Coronary artery (tissue), 2 donors: Measurements from ENCODE around the gene CDC45.

Source experiments
- DNase-seq: peaks from one replicate; pipeline ENCODE4 v3.0.0-alpha.2; 2017; ENCODE audit warnings: low spot score
- H3K27ac ChIP-seq, 2 donors: fragments of 200-600 bp; sonication (generic); one replicate each; pipeline ENCODE4 v1.5.1; 2016 to 2019
- H3K4me3 ChIP-seq: fragments of 200-600 bp; sonication (generic); 2 replicates; pipeline ENCODE4 v1.5.1; 2016; ENCODE audit warnings: mild to moderate bottlenecking, moderate library complexity
- CTCF ChIP-seq: fragments of 200-600 bp; sonication (generic); IDR thresholded peaks from one replicate; pipeline ENCODE4 v1.5.1; 2019; ENCODE audit warnings: antibody characterized with exemption

The CDC45 gene

GRCh38 chr22:19479355-19480172, at the start of gene CDC45:
TSS of gene CDC45 (plus strand) at chr22:19479920. CDS start at chr22:19479969, 49 bp downstream.
- Histone ChIP-seq H3K4me3 (peak within 1 kb of the TSS; percentile 99), H3K27ac (peak within 1 kb of the TSS; percentile 87 to 92)
- peak; percentile 97 for DNase-seq
- TF ChIP-seq CTCF = no peak

DNA sequence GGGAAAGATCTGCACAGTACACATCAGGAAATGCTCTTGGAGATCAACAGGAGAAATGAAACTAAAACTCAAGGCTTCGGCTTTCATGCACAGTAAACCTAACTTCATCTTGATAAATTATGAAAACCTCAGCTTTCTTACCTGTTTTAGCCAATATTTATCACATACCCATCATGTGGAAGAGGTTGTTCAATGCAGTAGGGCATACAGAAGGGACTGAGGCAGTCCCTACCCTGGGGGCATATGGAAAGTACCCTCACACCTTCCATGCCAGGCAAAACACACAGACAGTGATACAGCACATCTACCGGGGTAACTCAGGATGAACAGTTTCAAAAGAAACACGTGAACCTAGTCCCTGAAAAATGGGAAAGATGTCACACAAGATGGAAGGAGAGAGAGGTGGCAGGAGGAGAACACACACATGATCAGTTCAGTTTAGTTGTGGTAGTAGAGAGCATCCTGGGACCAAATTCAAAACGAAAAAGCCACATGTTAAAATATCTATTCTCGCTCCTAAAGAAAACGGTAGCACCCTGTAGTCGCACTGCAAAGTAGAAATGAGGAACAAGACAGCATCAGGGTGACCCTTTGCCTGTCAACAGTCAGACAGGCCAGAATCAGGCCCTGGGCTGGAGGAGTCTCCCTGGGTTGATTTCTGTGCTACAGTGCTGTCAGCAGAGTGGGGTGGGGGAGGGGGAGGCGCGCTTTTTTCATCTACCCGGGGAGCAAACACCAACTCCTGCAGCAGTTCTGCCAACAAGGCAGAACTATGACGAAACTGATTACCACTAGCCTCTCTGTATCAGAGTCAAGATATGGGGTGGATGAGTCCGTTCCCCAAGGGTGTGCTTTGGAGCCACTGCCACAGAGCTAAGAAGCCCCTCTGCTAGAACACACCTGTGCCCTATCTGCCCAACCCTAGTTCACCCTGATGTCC, 49.5 kb upstream of the CDC45 start:
- TF ChIP-seq CTCF = no peak
- no peak for DNase-seq
- Histone ChIP-seq H3K27ac (no peak overlapping the region), H3K4me3 (peak overlapping the region; percentile 81)

GRCh38 chr22:19430890-19431541, 48.7 kb upstream of the CDC45 start:
- peak overlapping the region in 1 of 2 donors; percentile 95 for H3K27ac ChIP-seq
- H3K4me3 ChIP-seq = peak overlapping the region; percentile 81
- TF ChIP-seq CTCF = no peak
- DNase-seq = no peak

GRCh38 chr22:19431649-19432132, 48.0 kb upstream of the CDC45 start, which contains the start of gene HIRA:
TSS of gene HIRA (minus strand) at chr22:19431733. CDS start at chr22:19431476, 257 bp downstream.
- peak; percentile 85 for DNase-seq
- Histone ChIP-seq H3K27ac (peak within 1 kb of the TSS; percentile 79 to 95), H3K4me3 (peak within 1 kb of the TSS; percentile 81)
- no peak for TF ChIP-seq CTCF

GRCh38 chr22:19432133-19432851, 47.4 kb upstream of the CDC45 start, which contains the start of gene MRPL40:
TSS of gene MRPL40 (plus strand) at chr22:19432545. CDS start at chr22:19432555, 10 bp downstream.
- H3K4me3 ChIP-seq = peak within 1 kb of the TSS; percentile 81
- peak within 1 kb of the TSS; percentile 79 to 95 for H3K27ac ChIP-seq
- DNase-seq = peak; percentile 95
- no peak for TF ChIP-seq CTCF

DNA sequence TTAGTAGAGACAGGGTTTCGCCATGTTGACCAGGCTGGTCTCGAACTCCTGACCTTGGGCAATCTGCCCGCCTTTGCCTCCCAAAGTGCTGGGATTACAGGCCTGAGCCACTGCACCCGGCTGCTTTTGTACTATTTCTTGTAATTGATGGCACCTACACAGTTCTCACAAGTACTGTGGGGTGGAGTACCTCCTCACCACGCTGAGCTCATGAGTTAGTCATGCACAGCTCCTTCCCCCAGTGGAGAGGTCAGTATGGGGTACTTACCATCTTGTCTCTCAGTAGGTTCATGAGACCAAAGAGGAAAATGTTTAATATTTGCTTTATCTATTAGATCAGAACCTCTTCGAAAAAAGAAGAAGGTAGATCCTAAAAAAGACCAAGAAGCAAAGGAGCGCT, 45.3 kb upstream of the CDC45 start:
- no peak for DNase-seq
- no peak overlapping the region for H3K27ac ChIP-seq
- TF ChIP-seq CTCF = no peak
- H3K4me3 ChIP-seq = no peak overlapping the region
